Measurements from ENCODE around the gene RUSC1.

Gene RUSC1

DNA sequence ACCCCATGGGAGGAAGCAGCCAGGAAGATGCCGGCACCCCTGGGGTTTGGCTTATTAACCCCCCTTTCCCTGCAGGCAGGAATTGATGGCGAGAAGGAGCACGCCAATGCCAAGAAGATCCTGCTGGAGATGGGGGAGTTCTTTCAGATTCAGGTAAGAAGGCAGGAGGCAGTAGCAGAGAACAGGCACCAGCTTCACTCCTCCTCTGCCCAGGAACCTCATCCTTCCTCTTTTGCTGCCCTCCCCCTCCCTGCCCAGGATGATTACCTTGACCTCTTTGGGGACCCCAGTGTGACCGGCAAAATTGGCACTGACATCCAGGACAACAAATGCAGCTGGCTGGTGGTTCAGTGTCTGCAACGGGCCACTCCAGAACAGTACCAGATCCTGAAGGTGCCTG lies 1.2 kb upstream of the RUSC1 start:
- TF ChIP-seq, protein P1, sequence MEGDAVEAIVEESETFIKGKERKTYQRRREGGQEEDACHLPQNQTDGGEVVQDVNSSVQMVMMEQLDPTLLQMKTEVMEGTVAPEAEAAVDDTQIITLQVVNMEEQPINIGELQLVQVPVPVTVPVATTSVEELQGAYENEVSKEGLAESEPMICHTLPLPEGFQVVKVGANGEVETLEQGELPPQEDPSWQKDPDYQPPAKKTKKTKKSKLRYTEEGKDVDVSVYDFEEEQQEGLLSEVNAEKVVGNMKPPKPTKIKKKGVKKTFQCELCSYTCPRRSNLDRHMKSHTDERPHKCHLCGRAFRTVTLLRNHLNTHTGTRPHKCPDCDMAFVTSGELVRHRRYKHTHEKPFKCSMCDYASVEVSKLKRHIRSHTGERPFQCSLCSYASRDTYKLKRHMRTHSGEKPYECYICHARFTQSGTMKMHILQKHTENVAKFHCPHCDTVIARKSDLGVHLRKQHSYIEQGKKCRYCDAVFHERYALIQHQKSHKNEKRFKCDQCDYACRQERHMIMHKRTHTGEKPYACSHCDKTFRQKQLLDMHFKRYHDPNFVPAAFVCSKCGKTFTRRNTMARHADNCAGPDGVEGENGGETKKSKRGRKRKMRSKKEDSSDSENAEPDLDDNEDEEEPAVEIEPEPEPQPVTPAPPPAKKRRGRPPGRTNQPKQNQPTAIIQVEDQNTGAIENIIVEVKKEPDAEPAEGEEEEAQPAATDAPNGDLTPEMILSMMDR (IDR thresholded peaks at IDR 0.05; ENCODE audit: insufficient read depth, low read depth, low read length, missing control alignments): no peak
- DNase-seq (ENCODE audit: low read depth): no peak
- no peak overlapping the region for H3K4me3 ChIP-seq (ENCODE audit: low read length)

DNA sequence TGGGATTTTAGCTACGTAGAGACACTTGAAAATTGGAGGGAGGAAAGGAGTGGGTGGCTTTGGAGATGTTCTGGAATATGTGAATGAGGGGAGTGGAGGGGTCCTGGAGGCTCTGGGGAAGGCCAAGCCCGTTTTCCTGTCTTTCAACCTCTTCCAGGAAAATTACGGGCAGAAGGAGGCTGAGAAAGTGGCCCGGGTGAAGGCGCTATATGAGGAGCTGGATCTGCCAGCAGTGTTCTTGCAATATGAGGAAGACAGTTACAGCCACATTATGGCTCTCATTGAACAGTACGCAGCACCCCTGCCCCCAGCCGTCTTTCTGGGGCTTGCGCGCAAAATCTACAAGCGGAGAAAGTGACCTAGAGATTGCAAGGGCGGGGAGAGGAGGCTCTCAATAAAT lies 442 bp upstream of the RUSC1 start:
- TF ChIP-seq, protein P1 (IDR thresholded peaks at IDR 0.05; ENCODE audit: insufficient read depth, low read depth, low read length, missing control alignments): no peak
- peak; percentile 15 for DNase-seq (ENCODE audit: low read depth)
- H3K4me3 ChIP-seq (ENCODE audit: low read length): peak overlapping the region; percentile 48

DNA sequence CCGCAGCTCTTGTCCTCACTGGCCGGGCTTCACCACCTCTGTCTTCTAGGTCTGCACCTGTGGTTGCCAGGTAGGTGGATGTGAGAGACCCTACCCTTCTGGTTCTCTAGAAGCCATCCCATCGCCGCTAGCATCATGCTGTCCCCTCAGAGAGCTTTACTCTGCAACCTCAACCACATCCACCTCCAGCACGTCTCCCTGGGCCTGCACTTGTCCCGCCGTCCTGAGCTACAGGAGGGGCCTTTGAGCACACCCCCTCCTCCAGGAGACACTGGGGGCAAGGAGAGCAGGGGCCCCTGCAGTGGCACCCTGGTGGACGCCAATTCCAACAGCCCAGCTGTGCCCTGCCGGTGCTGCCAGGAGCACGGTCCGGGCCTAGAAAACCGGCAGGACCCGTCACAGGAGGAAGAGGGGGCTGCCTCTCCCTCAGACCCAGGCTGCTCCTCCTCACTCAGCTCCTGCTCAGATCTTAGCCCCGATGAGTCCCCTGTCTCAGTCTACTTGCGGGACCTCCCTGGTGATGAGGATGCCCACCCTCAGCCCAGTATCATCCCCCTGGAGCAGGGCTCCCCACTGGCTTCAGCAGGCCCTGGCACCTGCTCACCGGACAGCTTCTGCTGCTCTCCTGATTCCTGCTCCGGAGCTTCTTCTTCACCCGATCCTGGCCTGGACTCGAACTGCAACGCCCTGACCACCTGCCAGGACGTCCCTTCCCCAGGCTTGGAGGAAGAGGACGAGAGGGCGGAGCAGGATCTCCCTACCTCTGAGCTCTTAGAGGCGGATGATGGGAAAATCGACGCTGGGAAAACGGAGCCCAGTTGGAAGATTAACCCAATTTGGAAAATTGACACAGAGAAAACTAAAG lies 1.2 kb downstream of the RUSC1 start:
- TF ChIP-seq, protein P1 (IDR thresholded peaks at IDR 0.05; ENCODE audit: insufficient read depth, low read depth, low read length, missing control alignments): no peak
- peak; percentile 19 for DNase-seq (ENCODE audit: low read depth)
- peak overlapping the region; percentile 92 for H3K4me3 ChIP-seq (ENCODE audit: low read length)

DNA sequence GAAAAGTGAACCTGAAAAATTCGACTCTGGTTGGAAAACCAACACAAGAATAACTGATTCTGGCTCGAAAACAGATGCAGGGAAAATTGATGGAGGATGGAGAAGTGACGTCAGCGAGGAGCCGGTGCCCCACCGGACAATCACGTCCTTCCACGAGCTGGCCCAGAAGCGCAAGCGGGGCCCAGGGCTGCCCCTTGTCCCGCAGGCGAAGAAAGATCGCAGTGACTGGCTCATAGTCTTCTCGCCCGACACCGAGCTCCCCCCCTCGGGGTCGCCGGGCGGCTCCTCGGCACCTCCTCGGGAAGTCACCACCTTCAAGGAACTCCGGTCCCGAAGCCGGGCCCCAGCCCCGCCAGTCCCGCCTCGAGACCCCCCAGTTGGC lies 1.9 kb downstream of the RUSC1 start:
- peak; percentile 16 for DNase-seq (ENCODE audit: low read depth)
- TF ChIP-seq, protein P1 (IDR thresholded peaks at IDR 0.05; ENCODE audit: insufficient read depth, low read depth, low read length, missing control alignments): no peak
- peak overlapping the region; percentile 92 for H3K4me3 ChIP-seq (ENCODE audit: low read length)

DNA sequence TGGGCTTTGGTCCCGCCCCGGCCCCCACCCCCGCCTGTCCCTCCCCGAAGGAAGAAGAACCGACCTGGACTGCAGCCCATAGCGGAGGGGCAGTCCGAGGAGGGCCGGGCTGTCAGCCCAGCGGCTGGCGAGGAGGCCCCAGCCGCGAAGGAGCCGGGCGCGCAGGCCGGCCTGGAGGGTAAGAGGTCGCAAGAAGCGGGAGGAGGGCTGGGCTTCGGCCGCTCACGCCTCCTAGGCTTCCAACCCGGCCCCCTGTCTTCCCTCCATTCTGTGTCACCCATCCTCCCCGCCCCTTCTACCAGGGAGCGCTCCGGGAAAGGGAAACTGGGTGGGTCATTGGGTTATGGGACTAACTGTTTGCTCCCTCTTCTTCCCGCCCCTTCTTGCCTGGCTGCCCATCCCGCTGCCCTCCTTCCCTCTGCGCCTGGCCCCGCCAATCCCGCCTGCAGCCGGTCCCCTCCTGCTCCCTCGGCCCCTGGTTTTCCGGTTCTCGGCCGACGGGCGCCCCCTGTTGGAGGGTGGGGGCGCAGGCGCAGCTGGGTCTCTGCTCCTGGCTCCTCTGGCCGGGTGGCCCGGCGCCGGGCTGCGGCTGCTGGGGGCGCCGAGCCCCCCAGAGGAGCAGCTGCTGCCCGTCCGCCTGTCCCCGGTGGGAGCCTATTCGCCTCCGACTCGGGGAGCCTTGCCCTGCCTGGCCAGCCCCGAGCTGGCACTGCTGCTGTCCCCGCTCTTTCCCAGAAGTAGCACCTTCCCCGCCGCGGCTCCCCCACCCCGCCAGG lies 2.4 kb downstream of the RUSC1 start:
- DNase-seq (ENCODE audit: low read depth): peak; percentile 87
- TF ChIP-seq, protein P1 (IDR thresholded peaks at IDR 0.05; ENCODE audit: insufficient read depth, low read depth, low read length, missing control alignments): peak; percentile 65
- peak overlapping the region; percentile 92 for H3K4me3 ChIP-seq (ENCODE audit: low read length)

DNA sequence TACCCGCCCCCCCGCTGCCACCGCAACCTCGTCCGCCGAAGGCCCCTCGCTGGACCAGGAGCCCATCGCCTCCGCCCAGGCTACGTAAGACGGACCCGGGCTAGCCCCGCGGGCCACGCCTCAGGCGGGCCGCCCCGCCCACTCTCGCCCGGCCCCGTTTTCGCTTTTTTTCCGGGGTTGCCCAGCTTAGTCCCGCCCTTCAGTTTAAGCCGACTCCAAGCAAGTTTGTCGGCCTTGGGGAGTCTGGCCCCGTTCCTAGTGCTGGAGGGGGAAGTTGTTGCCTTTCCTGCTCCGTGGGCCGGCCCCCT lies 3.0 kb downstream of the RUSC1 start:
- H3K4me3 ChIP-seq (ENCODE audit: low read length): peak overlapping the region; percentile 92
- TF ChIP-seq, protein P1 (IDR thresholded peaks at IDR 0.05; ENCODE audit: insufficient read depth, low read depth, low read length, missing control alignments): no peak
- DNase-seq (ENCODE audit: low read depth): peak; percentile 90
